GM12878 (cell line): ENCODE results near the gene ADAMTS17. TPM values are rescaled to one million over a fixed set of nuclear protein-coding genes. Genes with fewer than 3 reads are reported as not detected.

Experiments used
- ATAC-seq: fragments of 200-7000 bp; cut with Tn5 transposase; 3 replicates; pipeline ENCODE4 v1.9.1; 2020; ENCODE audit warnings: mild to moderate bottlenecking, moderate library complexity
- Bru-seq: library from RNA; stranded (reverse); fragments of 400-500 nt; gene quantifications from one replicate; lab custom pipeline; 2021; lab: Mats Ljungman, UMichigan
- BruChase-seq, 2 experiments: library from RNA; stranded (reverse); fragments of 400-500 nt; gene quantifications; one replicate each; lab custom pipeline; 2021; lab: Mats Ljungman, UMichigan
- BruUV-seq: library from RNA; stranded (reverse); fragments of 400-500 nt; replicated peaks from 2 replicates; lab custom pipeline; 2021; lab: Mats Ljungman, UMichigan
- CTCF ChIA-PET: fragments of 300-600 bp; sonication (Branson Sonifier 250); formaldehyde crosslinking; extraction: SDS; loops from one replicate; lab custom pipeline; 2021; ENCODE audit warnings: inconsistent platforms; lab: Yijun Ruan, JAX
- POLR2A ChIA-PET: fragments of 350-600 bp; formaldehyde crosslinking; extraction: SDS; loops from one replicate; lab custom pipeline; 2021; ENCODE audit warnings: inconsistent platforms; lab: Charles Lee
- RAD21 ChIA-PET: fragments of 300-600 bp; sonication (Branson Sonifier 250); formaldehyde crosslinking; loops from one replicate; lab custom pipeline; 2023; ENCODE audit warnings: antibody characterized with exemption; ENCODE audit not compliant: unreplicated experiment; lab: Charles Lee
- SMC1A ChIA-PET: fragments of 300-600 bp; sonication (Branson Sonifier 250); formaldehyde crosslinking; loops from one replicate; lab custom pipeline; 2023; ENCODE audit not compliant: unreplicated experiment, uncharacterized antibody; lab: Charles Lee
- DNase-seq: peaks from one replicate; pipeline ENCODE4 v3.0.0-alpha.2; 2011; ENCODE audit warnings: low read depth, low spot score
- FAIRE-seq: peaks from 3 replicates; lab custom pipeline; 2011; peaks lifted over from hg19 to GRCh38; lab: Jason Lieb, UNC
- H2AFZ ChIP-seq: 2 replicates; pipeline ENCODE4 v1.6.0; 2011; ENCODE audit warnings: low read depth, low read length, control low read depth; ENCODE audit not compliant: control insufficient read depth
- H3K27ac ChIP-seq: 2 replicates; pipeline ENCODE4 v1.5.1; 2011; ENCODE audit warnings: control low read depth; ENCODE audit not compliant: control insufficient read depth, insufficient read depth
- H3K27me3 ChIP-seq, 2 experiments: replicated peaks in 1 of 2; 2 replicates each; pipeline versions ENCODE4 v1.6.0 to v1.6.1; 2011; ENCODE audit warnings: low read length in 1 of 2; ENCODE audit not compliant: control insufficient read depth in 2 of 2, insufficient read depth in 2 of 2
- H3K36me3 ChIP-seq, 2 experiments: 2 replicates each; pipeline ENCODE4 v1.5.1; 2011; ENCODE audit warnings: low read length in 1 of 2; ENCODE audit not compliant: control insufficient read depth in 2 of 2, insufficient read depth in 2 of 2
- H3K4me1 ChIP-seq: 2 replicates; pipeline ENCODE4 v1.6.1; 2011; ENCODE audit warnings: mild to moderate bottlenecking, low read length, moderate library complexity, mixed read lengths; ENCODE audit not compliant: control insufficient read depth, insufficient read depth
- H3K4me2 ChIP-seq: 2 replicates; pipeline ENCODE4 v1.6.0; 2011; ENCODE audit warnings: control low read depth; ENCODE audit not compliant: control insufficient read depth, insufficient read depth
- H3K4me3 ChIP-seq: fragments of 200-600 bp; sonication (generic); 2 replicates; pipeline ENCODE4 v1.5.1; 2016
- H3K79me2 ChIP-seq: 2 replicates; pipeline ENCODE4 v1.6.0; 2011; ENCODE audit warnings: low read length; ENCODE audit not compliant: control insufficient read depth, insufficient read depth
- H3K9ac ChIP-seq: 2 replicates; pipeline ENCODE4 v1.8.0; 2011; ENCODE audit warnings: low read length, control low read depth, mixed read lengths; ENCODE audit not compliant: control insufficient read depth, insufficient read depth
- H3K9me3 ChIP-seq: replicated peaks from 3 replicates; pipeline ENCODE4 v1.5.1; 2011; ENCODE audit warnings: mild to moderate bottlenecking, low read length; ENCODE audit not compliant: control insufficient read depth, insufficient read depth
- H4K20me1 ChIP-seq: 2 replicates; pipeline ENCODE4 v1.6.0; 2011; ENCODE audit not compliant: control insufficient read depth, insufficient read depth
- BACH1 ChIP-seq: fragments of 450-650 bp; IDR thresholded peaks from 2 replicates; pipeline ENCODE4 v1.6.1; 2017; ENCODE audit warnings: mild to moderate bottlenecking, borderline replicate concordance
- CREB1 ChIP-seq: IDR thresholded peaks from 2 replicates; pipeline ENCODE4 v1.6.1; 2012; ENCODE audit warnings: low read depth, mild to moderate bottlenecking, inconsistent platforms
- CREM ChIP-seq: IDR thresholded peaks from 2 replicates; pipeline ENCODE4 v1.6.1; 2014; ENCODE audit warnings: antibody characterized with exemption, low read depth
- RAD21 ChIP-seq: IDR thresholded peaks from 2 replicates; pipeline ENCODE4 v1.6.1; 2011; ENCODE audit warnings: mild to moderate bottlenecking, low read depth, low read length, moderate library complexity; ENCODE audit not compliant: insufficient read depth
- SIN3A ChIP-seq: IDR thresholded peaks from 2 replicates; pipeline ENCODE4 v1.6.1; 2012; ENCODE audit warnings: low read depth, low read length, improper control_type of control experiment
- SIX5 ChIP-seq: IDR thresholded peaks from 2 replicates; pipeline ENCODE4 v1.6.1; 2011; ENCODE audit warnings: mild to moderate bottlenecking, low read depth, low read length, moderate library complexity; ENCODE audit not compliant: severe bottlenecking
- SP1 ChIP-seq: IDR thresholded peaks from one replicate; pipeline ENCODE4 v1.6.1; 2011; ENCODE audit warnings: low read depth, low read length
- SUZ12 ChIP-seq: fragments of 200-600 bp; sonication (generic); IDR thresholded peaks from one replicate; pipeline ENCODE4 v1.6.1; 2018; ENCODE audit warnings: antibody characterized with exemption, mild to moderate bottlenecking; ENCODE audit not compliant: unreplicated experiment
- ZBED1 ChIP-seq: IDR thresholded peaks from 2 replicates; pipeline ENCODE4 v1.6.1; 2016; ENCODE audit warnings: borderline replicate concordance
- WGBS: methylation state at CpG from one replicate; pipeline ENCODE4 v1.1.6; 2016; ENCODE audit warnings: low lambda C conversion rate; ENCODE audit not compliant: insufficient replicate concordance, insufficient coverage; ENCODE audit errors: missing lambda C conversion rate; 5-methylcytosine and 5-hydroxymethylcytosine counted together
- in situ Hi-C: fragments of 300-500 bp; cut with MboI; formaldehyde crosslinking; loops from 9 replicates; pipeline ENCODE4 v1.14.3; 2018; ENCODE audit warnings: mixed read lengths
- intact Hi-C: fragments of 100-400 bp; cut with micrococcal nuclease; formaldehyde crosslinking; loops from one replicate; pipeline ENCODE4 v1.14.2; 2022; ENCODE audit not compliant: unreplicated experiment
- long read RNA-seq, 2 experiments: library from polyadenylated mRNA; unstranded; transcript quantifications; one replicate each; pipeline ENCODE4 v2.0.0, GENCODE V29; 2019 to 2020
- polyA minus RNA-seq, 3 experiments: library from RNA; depleted of rRNA, polyadenylated mRNA; stranded (reverse); fragments of >200 nt; gene quantifications; 2 replicates each; pipeline ENCODE4 v1.2.3, GENCODE V29; 2011
- polyA plus RNA-seq, 11 experiments: library from polyadenylated mRNA; depleted of rRNA in 4 of 11; unstranded in 6 of 11; stranded (reverse) in 5 of 11; fragments of >200 nt; fragmentation: Nextera tagmentation in 4 of 11; fragmentation: Illumina TruSeq in 1 of 11; extraction: Ambion mirVana in 4 of 11; extraction: Trizol in 1 of 11; gene quantifications; 1 replicate in 1 of 11; 2 replicates in 10 of 11; pipeline versions ENCODE4 v1.2.1 to v1.2.3, GENCODE V29; 2011 to 2016; ENCODE audit warnings: inconsistent platforms in 2 of 11, missing spikeins in 2 of 11, low read depth in 1 of 11
- total RNA-seq, 4 experiments: library from RNA; depleted of rRNA in 3 of 4; stranded (reverse); fragments of >200 nt in 3 of 4; fragmentation: Illumina TruSeq in 1 of 4; extraction: Trizol in 1 of 4; gene quantifications; 2 replicates each; pipeline versions ENCODE4 v1.2.1 to v1.2.3, GENCODE V29; 2013 to 2021
- TF ChIP-seq, protein P1 (sequence below): fragments of 150-350 bp; IDR thresholded peaks from 2 replicates; pipeline ENCODE4 v1.6.1; 2014; ENCODE audit warnings: mild to moderate bottlenecking, low read depth, low read length
- TF ChIP-seq, protein P2 (sequence below), 3 experiments: IDR thresholded peaks in 2 of 3; conservative IDR thresholded peaks in 1 of 3; 2 replicates each; pipeline ENCODE4 v1.5.1; 2011; ENCODE audit warnings: low read depth in 3 of 3, low read length in 3 of 3, mild to moderate bottlenecking in 3 of 3, control low read depth in 2 of 3, moderate library complexity in 2 of 3, inconsistent platforms in 1 of 3, mixed read lengths in 1 of 3; ENCODE audit not compliant: control insufficient read depth in 2 of 3, insufficient read depth in 1 of 3; ENCODE audit errors: extremely low read depth in 1 of 3

Gene ADAMTS17, protein sequence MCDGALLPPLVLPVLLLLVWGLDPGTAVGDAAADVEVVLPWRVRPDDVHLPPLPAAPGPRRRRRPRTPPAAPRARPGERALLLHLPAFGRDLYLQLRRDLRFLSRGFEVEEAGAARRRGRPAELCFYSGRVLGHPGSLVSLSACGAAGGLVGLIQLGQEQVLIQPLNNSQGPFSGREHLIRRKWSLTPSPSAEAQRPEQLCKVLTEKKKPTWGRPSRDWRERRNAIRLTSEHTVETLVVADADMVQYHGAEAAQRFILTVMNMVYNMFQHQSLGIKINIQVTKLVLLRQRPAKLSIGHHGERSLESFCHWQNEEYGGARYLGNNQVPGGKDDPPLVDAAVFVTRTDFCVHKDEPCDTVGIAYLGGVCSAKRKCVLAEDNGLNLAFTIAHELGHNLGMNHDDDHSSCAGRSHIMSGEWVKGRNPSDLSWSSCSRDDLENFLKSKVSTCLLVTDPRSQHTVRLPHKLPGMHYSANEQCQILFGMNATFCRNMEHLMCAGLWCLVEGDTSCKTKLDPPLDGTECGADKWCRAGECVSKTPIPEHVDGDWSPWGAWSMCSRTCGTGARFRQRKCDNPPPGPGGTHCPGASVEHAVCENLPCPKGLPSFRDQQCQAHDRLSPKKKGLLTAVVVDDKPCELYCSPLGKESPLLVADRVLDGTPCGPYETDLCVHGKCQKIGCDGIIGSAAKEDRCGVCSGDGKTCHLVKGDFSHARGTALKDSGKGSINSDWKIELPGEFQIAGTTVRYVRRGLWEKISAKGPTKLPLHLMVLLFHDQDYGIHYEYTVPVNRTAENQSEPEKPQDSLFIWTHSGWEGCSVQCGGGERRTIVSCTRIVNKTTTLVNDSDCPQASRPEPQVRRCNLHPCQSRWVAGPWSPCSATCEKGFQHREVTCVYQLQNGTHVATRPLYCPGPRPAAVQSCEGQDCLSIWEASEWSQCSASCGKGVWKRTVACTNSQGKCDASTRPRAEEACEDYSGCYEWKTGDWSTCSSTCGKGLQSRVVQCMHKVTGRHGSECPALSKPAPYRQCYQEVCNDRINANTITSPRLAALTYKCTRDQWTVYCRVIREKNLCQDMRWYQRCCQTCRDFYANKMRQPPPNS
- total RNA-seq (2013; cell fraction: nucleolus; rRNA removed): not detected in 2 replicates
- under 0.01 and 0.06 TPM in 2 replicates for total RNA-seq (2014; rRNA removed)
- total RNA-seq (2014; rRNA removed; fragmentation: Illumina TruSeq; extraction: Trizol): 0.09 TPM in 1 of 2 replicates, not detected in the other
- 0.15 TPM in 1 of 2 replicates, not detected in the other for total RNA-seq (2021)
- 0.10 TPM for polyA plus RNA-seq (2011; ENCODE audit: low read depth)
- 0.22 and 0.50 TPM in 2 replicates for polyA plus RNA-seq (2011; rRNA removed)
- 0.28 TPM in 2 replicates for polyA plus RNA-seq (2011; cell fraction: cytosol; rRNA removed)
- 1.3 and 1.4 TPM in 2 replicates for polyA plus RNA-seq (2011; cell fraction: nucleus; rRNA removed)
- 0.18 and 0.22 TPM in 2 replicates for polyA plus RNA-seq (2012)
- polyA plus RNA-seq (2014; fragmentation: Illumina TruSeq; extraction: Trizol): 0.06 and 0.10 TPM in 2 replicates
- not detected for polyA plus RNA-seq (2014; fragmentation: Nextera tagmentation; extraction: Ambion mirVana)
- polyA plus RNA-seq (2014; rRNA removed): 0.04 and 0.08 TPM in 2 replicates
- not detected for polyA plus RNA-seq (2016; fragmentation: Nextera tagmentation; extraction: Ambion mirVana)
- polyA minus RNA-seq (2011; rRNA and poly(A)+ RNA removed): 1.7 and 2.2 TPM in 2 replicates
- polyA minus RNA-seq (2011; cell fraction: cytosol; rRNA and poly(A)+ RNA removed): not detected in 2 replicates
- polyA minus RNA-seq (2011; cell fraction: nucleus; rRNA and poly(A)+ RNA removed): 2.5 and 3.2 TPM in 2 replicates
- Bru-seq, nascent RNA: percentile 7 among the genes with signal in this experiment
- BruChase-seq, experiment 1, labeled RNA remaining after a 6-hour chase: percentile 9 among the genes with signal in this experiment
- BruChase-seq, experiment 2, labeled RNA remaining after a 2-hour chase: percentile 8 among the genes with signal in this experiment
- long read RNA-seq, experiment 1: 0 reads
- long read RNA-seq, experiment 2: 0 reads

DNA sequence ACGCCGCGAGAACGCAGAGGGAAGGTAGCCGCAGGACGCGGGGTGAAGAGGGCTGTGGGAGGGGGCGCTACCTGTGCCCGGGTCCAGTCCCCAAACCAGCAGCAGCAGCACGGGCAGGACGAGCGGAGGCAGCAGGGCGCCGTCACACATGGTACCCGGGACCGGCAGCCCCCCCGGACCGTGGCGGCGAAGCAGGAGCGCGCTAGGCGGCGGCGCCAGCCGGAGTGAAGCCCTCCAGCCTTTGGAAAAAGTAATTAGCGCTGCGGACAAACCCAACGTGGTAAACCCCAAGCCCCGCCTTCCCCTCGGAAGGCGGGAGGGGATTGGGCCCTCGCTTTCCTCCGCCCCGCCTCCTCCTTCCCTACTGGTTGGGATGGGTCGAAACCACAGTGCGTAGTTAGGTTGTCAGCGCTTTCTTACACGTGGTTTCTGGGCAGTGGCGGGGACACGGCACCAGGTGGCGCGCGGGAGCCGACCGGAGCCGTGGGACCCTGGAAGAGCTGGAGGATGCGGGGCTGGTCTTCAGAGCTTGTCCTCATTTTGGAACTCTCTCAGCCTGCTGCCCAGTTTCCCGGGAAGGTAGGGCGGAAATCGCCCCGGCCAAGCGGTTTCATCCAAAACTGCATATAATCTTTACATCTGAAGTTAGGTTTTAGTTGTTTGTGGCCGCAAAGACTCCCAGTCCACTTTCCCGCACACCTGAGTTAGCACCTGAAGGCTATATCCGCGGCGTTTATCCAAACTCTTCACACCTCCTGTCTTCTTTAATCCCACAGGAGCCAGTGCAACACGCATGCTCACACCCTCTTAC lies at the start of gene ADAMTS17:
TSS of gene ADAMTS17 (minus strand) at position 226 of the 811 bp plus-strand sequence. CDS start at position 150, 76 bp downstream.
- ChIA-PET RAD21 (no interaction called here), POLR2A (no interaction called here), SMC1A (no interaction called here), CTCF (interaction anchor here (0.7 kb wide), 1 partner anchor 10 kb away, joined by 3 read pairs; no protein-coding TSS in a partner anchor)
- H3K9ac ChIP-seq: no peak within 1 kb of the TSS
- BruUV-seq: no TSS peak
- H3K27me3 ChIP-seq: peaks cover 0 to 3% of the 10 kb centered on the region in 2 experiments; a peak in 1 of 4 replicates
- peak; percentile 54; the same call in 2 of the 3 replicates for ATAC-seq
- DNase-seq: peak; percentile 17
- peak; percentile 61 for FAIRE-seq
- 0 out of 2 replicates have a peak within 1 kb of the TSS, but pooled peaks have one; percentile 17 for H2AFZ ChIP-seq
- H3K36me3 ChIP-seq: no peaks in the 10 kb centered on the region
- H3K4me2 ChIP-seq: peak within 1 kb of the TSS; percentile 77
- in situ Hi-C loops: no loop called here
- WGBS: 7% methylated on average over 59 of the region's 59 CpGs
- 0 out of 2 replicates have a peak, but pooled peaks cover 2% of the 10 kb centered on the region for H4K20me1 ChIP-seq
- H3K27ac ChIP-seq: no peak within 1 kb of the TSS
- H3K4me3 ChIP-seq: peak within 1 kb of the TSS; percentile 53; the same call in 1 of the 2 replicates
- intact Hi-C loops: no loop called here
- H3K79me2 ChIP-seq: no peaks in the 10 kb centered on the region
- H3K9me3 ChIP-seq: no peaks in the 10 kb centered on the region; the same call in 2 of the 3 replicates
- H3K4me1 ChIP-seq: no peaks in the 10 kb centered on the region
- TF ChIP-seq BACH1: no peak
- TF ChIP-seq ZBED1: no peak
- TF ChIP-seq SP1: peak; percentile 81
- TF ChIP-seq, protein P1, sequence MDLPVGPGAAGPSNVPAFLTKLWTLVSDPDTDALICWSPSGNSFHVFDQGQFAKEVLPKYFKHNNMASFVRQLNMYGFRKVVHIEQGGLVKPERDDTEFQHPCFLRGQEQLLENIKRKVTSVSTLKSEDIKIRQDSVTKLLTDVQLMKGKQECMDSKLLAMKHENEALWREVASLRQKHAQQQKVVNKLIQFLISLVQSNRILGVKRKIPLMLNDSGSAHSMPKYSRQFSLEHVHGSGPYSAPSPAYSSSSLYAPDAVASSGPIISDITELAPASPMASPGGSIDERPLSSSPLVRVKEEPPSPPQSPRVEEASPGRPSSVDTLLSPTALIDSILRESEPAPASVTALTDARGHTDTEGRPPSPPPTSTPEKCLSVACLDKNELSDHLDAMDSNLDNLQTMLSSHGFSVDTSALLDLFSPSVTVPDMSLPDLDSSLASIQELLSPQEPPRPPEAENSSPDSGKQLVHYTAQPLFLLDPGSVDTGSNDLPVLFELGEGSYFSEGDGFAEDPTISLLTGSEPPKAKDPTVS: no peak
- no peak for TF ChIP-seq SIX5
- 0 out of 2 replicates have a peak, but pooled peaks have one; percentile 28 for TF ChIP-seq CREM
- peak; percentile 64; the same call in 1 of the 2 replicates for TF ChIP-seq CREB1
- peak; percentile 81 for TF ChIP-seq SUZ12
- TF ChIP-seq, protein P2, sequence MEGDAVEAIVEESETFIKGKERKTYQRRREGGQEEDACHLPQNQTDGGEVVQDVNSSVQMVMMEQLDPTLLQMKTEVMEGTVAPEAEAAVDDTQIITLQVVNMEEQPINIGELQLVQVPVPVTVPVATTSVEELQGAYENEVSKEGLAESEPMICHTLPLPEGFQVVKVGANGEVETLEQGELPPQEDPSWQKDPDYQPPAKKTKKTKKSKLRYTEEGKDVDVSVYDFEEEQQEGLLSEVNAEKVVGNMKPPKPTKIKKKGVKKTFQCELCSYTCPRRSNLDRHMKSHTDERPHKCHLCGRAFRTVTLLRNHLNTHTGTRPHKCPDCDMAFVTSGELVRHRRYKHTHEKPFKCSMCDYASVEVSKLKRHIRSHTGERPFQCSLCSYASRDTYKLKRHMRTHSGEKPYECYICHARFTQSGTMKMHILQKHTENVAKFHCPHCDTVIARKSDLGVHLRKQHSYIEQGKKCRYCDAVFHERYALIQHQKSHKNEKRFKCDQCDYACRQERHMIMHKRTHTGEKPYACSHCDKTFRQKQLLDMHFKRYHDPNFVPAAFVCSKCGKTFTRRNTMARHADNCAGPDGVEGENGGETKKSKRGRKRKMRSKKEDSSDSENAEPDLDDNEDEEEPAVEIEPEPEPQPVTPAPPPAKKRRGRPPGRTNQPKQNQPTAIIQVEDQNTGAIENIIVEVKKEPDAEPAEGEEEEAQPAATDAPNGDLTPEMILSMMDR (IDR thresholded peaks at IDR 0.05 in 2 of 3, conservative IDR thresholded peaks at IDR 0.05 in 1 of 3; ENCODE audit: control insufficient read depth in 2 of 3, extremely low read depth in 1 of 3, insufficient read depth in 1 of 3, low read depth in 3 of 3, low read length in 3 of 3): peak; percentile 60 to 75 (median 70); a peak in 5 of 6 replicates
- peak; percentile 32; the same call in 1 of the 2 replicates for TF ChIP-seq RAD21
- TF ChIP-seq SIN3A: no peak
